HUES6 (cell line): ENCODE data around the gene EXOC3L4.

Experiments
- H3K27ac ChIP-seq: 2 replicates; pipeline ENCODE4 v1.7.0; 2013; ENCODE audit warnings: low read depth, mild to moderate bottlenecking, low read length, inconsistent platforms
- H3K27me3 ChIP-seq: 2 replicates; pipeline ENCODE4 v1.6.1; 2013; ENCODE audit warnings: low read length; ENCODE audit not compliant: control insufficient read depth, insufficient read depth
- H3K36me3 ChIP-seq: 2 replicates; pipeline ENCODE4 v1.6.1; 2013; ENCODE audit warnings: low read length; ENCODE audit not compliant: control insufficient read depth, insufficient read depth
- H3K4me1 ChIP-seq: 2 replicates; pipeline ENCODE4 v1.6.1; 2013; ENCODE audit warnings: low read length; ENCODE audit not compliant: control insufficient read depth, insufficient read depth
- H3K4me3 ChIP-seq: 2 replicates; pipeline ENCODE4 v1.5.1; 2013; ENCODE audit warnings: low read depth, low read length
- H3K9ac ChIP-seq: one replicate; pipeline ENCODE4 v1.6.1; 2013; ENCODE audit warnings: mild to moderate bottlenecking, low read length
- H3K9me3 ChIP-seq: 2 replicates; pipeline ENCODE4 v1.6.1; 2013; ENCODE audit warnings: low read depth, low read length; ENCODE audit not compliant: control insufficient read depth, insufficient read depth

EXOC3L4 gene

GRCh38 chr14:103095210-103095778 is 769 bp downstream of the EXOC3L4 start:
- no peaks in the 10 kb centered on the region for H3K36me3 ChIP-seq
- H3K4me3 ChIP-seq, result no peak overlapping the region
- H3K9ac ChIP-seq, result no peak overlapping the region
- H3K9me3 ChIP-seq, result no peaks in the 10 kb centered on the region
- peaks cover 9% of the 10 kb centered on the region for H3K27me3 ChIP-seq
- H3K27ac ChIP-seq, result no peak overlapping the region
- H3K4me1 ChIP-seq, result peaks cover 37% of the 10 kb centered on the region

- Histone ChIP-seq H3K4me1 (peaks cover 35% of the 10 kb centered on the region), H3K9ac (no peak overlapping the region), H3K27ac (no peak overlapping the region), H3K36me3 (no peaks in the 10 kb centered on the region), H3K9me3 (no peaks in the 10 kb centered on the region), H3K27me3 (0 out of 2 replicates have a peak, but pooled peaks cover 2% of the 10 kb centered on the region), H3K4me3 (no peak overlapping the region)
These were observed 1.9 kb downstream of the EXOC3L4 start for GRCh38 chr14:103096387-103096786.

GRCh38 chr14:103097244-103097993 is 2.9 kb downstream of the EXOC3L4 start:
- Histone ChIP-seq H3K4me1 (peaks cover 35% of the 10 kb centered on the region), H3K27ac (no peak overlapping the region), H3K36me3 (no peaks in the 10 kb centered on the region), H3K27me3 (peaks cover 12% of the 10 kb centered on the region), H3K4me3 (no peak overlapping the region), H3K9ac (no peak overlapping the region), H3K9me3 (no peaks in the 10 kb centered on the region)

- Histone ChIP-seq H3K4me1 (peaks cover 35% of the 10 kb centered on the region), H3K4me3 (no peak overlapping the region), H3K27ac (no peak overlapping the region), H3K27me3 (peaks cover 21% of the 10 kb centered on the region), H3K36me3 (no peaks in the 10 kb centered on the region), H3K9ac (no peak overlapping the region), H3K9me3 (no peaks in the 10 kb centered on the region)
These were observed 3.8 kb downstream of the EXOC3L4 start for GRCh38 chr14:103097994-103098957.

- Histone ChIP-seq H3K4me3 (no peak overlapping the region), H3K9ac (no peak overlapping the region), H3K4me1 (peaks cover 34% of the 10 kb centered on the region), H3K27ac (no peak overlapping the region), H3K36me3 (no peaks in the 10 kb centered on the region), H3K27me3 (peaks cover 30% of the 10 kb centered on the region), H3K9me3 (no peaks in the 10 kb centered on the region)
These were observed 4.7 kb downstream of the EXOC3L4 start for GRCh38 chr14:103099081-103099732.

- Histone ChIP-seq H3K9me3 (no peaks in the 10 kb centered on the region), H3K27ac (no peak overlapping the region)
These were observed 5.3 kb downstream of the EXOC3L4 start for GRCh38 chr14:103099733-103100280.

GRCh38 chr14:103100281-103101121 is 6.0 kb downstream of the EXOC3L4 start:
- Histone ChIP-seq H3K4me1 (peaks cover 43% of the 10 kb centered on the region), H3K9me3 (no peaks in the 10 kb centered on the region), H3K27me3 (peaks cover 42% of the 10 kb centered on the region), H3K36me3 (no peaks in the 10 kb centered on the region), H3K9ac (no peak overlapping the region), H3K27ac (no peak overlapping the region), H3K4me3 (no peak overlapping the region)

More at GRCh38 chr14:103099733-103100280, 5.3 kb downstream of the EXOC3L4 start:
- H3K27me3 ChIP-seq, result peaks cover 36% of the 10 kb centered on the region
- peaks cover 38% of the 10 kb centered on the region for H3K4me1 ChIP-seq
- no peak overlapping the region for H3K4me3 ChIP-seq
- H3K9ac ChIP-seq, result no peak overlapping the region
- no peaks in the 10 kb centered on the region for H3K36me3 ChIP-seq

GRCh38 chr14:103101257-103101962 is 6.9 kb downstream of the EXOC3L4 start:
- Histone ChIP-seq H3K9me3 (no peaks in the 10 kb centered on the region), H3K4me3 (no peak overlapping the region), H3K27ac (no peak overlapping the region), H3K36me3 (no peaks in the 10 kb centered on the region), H3K27me3 (peaks cover 47% of the 10 kb centered on the region), H3K4me1 (peaks cover 44% of the 10 kb centered on the region), H3K9ac (no peak overlapping the region)

GRCh38 chr14:103101963-103102688 is 7.6 kb downstream of the EXOC3L4 start:
- H3K4me3 ChIP-seq, result no peak overlapping the region
- no peak overlapping the region for H3K9ac ChIP-seq

More at GRCh38 chr14:103101963-103102688, 7.6 kb downstream of the EXOC3L4 start:
- Histone ChIP-seq H3K36me3 (no peaks in the 10 kb centered on the region), H3K4me1 (peaks cover 40% of the 10 kb centered on the region), H3K27me3 (peaks cover 48% of the 10 kb centered on the region), H3K9me3 (no peaks in the 10 kb centered on the region), H3K27ac (no peak overlapping the region)
